DMS153 treated with DMSO at 0.1 percent for 48 hours (cell line): ENCODE results near the gene TNS3.

Experiments used
- DNase-seq: peaks from one replicate; lab custom pipeline; 2025; ENCODE audit not compliant: unreplicated experiment; lab: John Stamatoyannopoulos, UW

TNS3 gene

DNA sequence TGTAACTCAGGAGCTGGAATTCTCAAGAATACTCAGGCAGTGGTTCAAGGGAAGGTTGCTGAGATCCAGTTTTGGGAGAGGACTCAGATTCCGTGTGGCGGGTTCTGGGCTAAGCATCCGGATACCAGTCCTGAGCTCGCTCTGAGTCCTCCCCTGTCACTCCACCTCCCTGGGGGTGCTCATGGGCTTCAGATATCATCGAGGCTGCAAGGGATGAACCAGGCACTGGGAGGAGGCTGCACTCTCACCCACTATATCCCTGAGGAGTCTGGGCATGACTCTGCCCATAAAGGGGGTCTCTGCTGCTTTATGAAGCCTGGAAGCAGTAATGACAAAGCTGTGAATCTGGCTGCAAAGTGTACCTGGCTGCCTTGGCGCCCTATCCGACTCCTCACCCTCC lies 188.5 kb downstream of the TNS3 start:
- DNase-seq, result no peak

DNA sequence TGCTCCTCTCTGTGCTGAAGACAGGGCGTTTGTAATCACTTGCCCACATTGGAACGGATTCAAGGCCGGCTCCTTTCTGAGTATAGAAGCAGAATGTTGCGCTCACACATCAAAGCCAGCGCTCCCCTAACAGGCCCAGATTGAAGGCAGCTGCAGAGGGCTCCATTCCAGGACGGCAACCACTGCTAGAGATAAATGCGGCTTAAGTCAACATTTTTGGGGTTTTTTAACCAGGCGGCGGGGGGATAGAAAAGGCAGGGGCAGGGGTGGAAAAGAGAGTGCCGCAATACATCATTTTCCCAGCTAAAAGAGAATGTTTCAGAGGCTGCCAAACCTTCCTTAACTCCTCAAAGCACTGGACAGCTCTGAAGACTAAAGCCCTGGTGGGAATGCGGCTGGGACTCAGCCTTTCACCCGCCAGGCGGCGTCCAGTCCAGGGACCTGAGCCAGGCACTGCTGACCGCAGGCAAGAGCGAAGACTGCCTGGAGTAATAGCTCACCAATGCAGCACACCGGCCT lies 189.6 kb downstream of the TNS3 start:
- no peak for DNase-seq

DNA sequence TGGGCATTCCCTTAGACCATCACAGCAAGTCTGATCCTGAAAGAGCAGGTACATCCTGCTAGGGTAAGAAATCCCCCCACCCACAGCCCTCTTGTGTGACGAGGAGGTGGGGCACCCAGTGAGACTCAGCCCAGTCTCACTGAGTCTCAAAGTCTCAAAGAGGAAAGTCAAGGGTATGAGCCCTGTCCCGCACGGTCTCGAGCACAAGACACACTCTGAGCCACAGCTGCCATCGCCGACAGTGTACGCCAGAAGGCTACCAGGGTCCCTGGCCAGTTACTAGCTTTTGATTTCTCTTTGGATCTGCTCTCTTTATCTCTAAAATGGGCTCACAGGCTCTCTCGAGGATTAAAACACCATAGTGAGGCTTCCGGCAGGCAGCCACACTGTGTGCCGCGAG lies 190.2 kb downstream of the TNS3 start:
- DNase-seq, result no peak

DNA sequence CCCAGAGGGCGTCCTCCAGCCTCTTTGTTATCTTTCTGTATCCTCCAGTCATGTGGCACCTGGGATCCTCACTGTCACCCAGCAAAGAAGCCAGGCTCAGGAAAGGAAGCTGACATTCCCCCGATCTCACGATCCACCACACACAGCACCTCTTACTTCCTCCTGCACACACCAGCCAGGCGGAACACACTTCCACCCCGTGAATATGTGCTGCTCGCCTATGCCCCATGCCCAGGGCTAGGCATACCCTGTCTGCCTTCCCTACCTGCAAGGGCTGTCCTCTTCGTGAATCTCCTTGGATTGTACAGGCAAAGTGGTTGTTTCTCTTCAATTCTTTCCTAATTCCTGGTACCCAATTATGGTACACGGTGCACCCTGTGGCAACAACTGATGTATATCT lies 191.0 kb downstream of the TNS3 start:
- no peak for DNase-seq

DNA sequence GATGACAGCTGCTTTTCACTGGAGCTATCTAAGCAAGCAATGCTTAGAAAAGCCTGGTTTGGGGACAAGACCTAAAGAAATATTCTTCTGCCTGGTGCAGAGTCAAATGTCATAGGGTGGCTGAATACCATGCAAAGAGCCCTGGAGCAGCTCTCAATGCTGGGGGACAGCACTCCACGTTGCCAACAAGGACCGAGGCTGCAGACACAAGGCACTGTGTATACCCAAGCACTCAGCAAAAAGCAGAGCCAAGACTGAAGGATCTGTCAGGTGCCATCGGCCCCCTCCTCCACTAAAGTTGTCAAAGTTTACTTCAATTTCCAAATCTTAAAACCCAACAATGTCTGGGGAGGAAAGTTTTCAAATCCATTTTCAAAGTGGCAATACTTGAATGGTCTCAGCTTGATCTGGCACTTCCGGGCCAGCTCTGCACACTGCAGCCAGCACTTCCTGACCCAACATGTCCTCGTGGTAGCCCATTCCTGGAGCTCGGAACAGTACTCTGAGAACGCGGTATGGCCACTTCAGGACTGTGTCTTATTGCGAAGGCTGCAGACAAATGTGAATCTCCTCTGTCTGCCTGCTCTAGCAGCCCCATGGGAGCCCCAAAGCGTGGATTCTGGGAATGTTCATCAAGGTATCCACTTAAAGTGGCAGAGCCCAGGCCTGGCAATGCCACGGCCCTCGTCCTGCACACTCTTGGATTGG lies 191.8 kb downstream of the TNS3 start:
- no peak for DNase-seq

DNA sequence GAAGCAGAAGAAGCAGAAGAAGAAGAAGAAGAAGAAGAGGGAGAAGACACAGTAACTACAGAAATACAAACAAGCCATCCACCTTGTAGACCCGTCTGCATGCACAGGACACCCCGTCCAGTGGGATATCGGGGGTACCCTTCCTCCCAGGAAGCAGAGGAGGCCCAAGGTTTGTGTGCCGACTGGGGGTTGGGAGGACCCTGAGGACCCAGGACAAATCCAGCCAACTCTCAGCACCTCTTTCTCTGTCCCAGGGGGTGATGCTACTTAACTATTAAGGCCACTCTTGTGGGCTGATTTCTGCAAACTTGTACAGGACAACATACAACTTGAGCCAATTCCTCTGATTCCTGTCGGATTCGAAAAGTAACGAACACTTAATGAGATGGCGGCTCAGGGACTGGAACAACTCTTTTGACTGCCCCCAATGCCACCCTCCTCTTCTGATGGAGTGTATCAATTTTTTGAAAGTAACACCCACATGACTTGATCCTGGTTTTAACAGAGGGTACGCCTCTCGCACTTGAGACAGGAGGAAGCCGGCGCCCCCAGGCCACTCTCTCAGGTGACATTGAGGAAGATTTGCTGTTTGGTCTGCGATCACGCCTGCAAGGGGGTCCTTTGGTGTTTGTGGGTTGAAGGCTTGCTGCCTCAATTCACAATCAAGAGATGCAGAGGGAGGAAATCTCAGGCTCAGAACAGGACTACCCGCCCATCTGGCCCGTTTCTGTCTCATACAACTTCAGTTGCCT lies 192.6 kb downstream of the TNS3 start:
- no peak for DNase-seq

DNA sequence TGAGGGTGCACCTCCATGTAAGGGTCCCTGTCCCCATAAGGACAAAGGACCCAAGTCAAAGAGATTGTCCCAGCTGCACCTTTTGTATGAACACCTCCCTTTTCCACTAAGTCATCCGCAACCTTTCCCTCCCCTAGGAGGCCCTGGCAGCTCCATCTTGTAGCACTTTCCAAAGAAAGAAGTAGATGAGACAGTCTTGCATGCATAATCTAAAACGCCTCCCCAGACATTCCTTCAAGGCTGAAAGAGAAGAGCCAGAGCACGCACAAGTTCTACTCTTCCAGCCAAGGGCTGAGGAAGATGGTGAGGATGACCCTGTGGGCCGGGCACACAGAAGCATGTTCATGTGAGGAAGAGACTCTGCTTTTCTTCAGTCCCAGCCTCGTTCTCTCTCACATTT lies 194.4 kb downstream of the TNS3 start:
- no peak for DNase-seq

DNA sequence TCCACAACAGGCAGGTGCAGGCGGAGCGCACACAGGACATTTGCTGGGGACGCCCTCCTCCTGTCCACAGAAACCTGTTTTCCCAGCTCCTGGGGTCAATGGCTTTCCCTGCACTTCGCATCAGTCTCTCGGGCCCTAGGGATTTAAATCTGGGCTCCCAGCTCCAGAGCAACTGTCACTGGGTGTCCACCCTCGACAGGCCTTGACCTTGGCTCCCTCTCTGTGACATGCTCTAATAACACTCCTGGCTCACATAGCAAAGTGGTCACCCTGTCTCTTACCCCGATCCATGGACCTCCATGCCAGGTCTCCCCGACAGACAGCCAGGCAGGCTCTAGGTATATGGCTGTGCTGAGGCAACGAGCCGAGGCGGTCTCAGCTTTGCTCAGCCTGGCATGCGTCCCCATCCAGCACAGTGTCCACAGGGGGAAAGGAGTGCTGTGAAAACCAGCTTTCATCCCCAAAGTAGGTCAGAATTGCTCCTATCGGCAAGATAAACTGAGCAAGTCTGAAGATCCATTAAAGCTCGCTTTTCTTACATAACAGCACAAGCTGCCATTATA lies 195.6 kb downstream of the TNS3 start:
- DNase-seq, result no peak

DNA sequence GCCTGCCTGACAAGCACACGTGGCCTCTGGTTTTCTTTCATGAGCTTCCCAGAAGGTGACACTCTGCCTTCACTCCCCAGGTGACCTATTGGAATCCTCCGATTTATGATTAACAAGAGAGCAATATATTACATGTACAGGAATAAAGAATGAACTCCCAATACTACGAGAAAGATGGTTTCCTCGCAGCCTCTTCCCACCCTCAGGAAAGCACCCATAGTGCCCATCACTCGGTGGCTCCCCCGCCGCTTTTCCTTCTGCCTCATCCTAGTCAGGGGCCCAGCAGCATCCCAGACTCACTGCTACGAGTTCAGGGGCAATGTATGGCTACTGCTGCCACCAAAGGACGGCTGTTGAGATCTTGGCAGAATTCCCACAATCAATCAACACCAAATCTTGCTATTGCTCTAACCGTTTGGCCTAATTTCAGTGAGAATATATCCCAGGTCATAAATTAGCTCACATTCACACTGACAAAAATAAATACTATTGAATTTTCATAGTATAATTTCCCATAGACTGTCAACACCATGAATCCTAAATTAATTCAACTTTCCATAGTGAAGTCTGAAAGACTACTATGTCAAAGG lies 196.3 kb downstream of the TNS3 start:
- no peak for DNase-seq

DNA sequence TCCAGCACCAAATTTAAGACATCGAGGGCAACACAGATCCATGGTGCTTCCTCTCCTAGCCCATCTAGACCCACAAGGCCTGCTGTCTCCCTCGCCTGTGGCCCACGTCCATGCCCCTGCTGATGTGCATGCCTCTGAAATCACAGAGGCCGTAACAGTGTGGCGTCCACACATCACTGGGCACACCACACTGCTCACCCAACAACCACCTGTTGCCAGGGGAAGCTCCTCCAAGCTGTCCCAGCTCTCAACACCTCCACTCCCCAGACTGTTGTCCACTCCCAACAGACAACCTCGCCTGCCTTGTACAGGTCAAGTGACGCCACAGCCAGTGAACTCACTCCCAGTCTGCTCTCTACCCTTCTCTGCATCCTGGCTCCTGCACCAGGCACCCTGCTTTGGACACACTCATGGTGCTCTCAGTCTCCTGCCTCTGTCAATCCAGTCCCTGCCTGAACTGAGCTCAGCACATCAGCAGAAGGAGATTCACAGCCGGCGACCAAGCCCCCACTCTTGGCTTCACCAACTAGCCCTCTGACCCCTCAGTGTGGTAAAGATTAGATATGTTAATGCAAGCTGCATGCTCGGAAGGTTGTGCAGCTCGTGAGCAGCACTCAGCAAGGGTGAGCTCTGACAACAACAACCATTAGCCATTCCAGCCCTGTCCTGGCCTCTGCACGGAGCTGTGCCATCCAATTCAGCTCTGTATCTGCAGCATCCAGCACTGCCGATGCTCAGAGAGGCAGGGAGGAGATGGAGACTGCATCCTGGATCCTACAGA lies 197.0 kb downstream of the TNS3 start:
- no peak for DNase-seq

DNA sequence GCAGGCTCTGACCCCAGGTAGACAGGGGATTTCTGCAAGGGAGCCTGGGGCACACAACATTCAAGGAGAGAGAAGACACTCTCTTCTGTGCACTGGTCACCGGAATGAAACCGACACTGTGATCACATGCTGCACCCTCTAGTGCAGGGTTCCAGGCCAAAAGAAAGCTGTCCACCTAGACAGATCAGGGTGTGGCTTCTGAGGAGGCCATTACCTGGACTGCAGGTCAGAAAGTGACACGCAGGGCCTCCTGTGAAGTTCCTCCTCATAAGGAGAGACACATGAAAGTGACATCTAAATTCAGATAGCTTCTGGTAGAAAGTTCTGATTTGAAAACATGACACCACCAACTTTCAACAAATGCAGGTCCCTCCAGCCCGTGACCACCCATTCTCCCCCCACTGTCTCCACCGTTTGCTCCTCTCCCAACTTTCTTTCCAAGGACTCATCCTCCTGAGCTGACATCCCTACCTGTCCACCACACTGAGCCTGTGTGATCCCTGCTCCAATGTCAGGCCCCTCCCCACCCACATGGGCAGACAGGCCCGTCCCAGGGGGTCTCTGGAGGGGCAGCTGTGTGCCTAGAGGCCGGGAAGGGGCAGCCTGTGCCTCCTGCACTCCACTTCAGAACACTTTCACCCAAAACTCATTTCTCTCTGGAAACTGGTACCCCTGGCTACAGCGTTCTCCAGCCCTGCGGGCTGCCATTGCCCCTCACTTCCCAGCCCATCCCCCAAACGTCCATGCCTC lies 198.0 kb downstream of the TNS3 start:
- no peak for DNase-seq

DNA sequence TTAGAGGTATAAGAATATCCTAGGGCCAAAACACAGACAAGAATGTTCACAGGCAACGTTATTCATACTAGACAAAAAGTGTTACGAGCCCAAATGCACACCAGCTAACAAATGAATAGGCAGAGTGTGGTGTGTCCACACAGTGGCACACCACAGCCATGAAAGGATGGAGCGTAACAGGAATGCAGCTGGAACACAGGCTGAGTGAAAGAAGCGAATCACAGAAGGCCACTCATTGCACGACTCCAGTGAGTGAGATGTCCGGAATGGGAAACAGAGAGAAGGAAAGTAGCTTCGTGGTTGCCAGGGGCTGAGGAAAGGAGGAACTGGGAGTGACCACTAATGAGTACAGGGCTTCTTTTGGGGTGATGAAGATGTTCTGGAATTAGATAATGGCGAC lies 198.8 kb downstream of the TNS3 start:
- no peak for DNase-seq

DNA sequence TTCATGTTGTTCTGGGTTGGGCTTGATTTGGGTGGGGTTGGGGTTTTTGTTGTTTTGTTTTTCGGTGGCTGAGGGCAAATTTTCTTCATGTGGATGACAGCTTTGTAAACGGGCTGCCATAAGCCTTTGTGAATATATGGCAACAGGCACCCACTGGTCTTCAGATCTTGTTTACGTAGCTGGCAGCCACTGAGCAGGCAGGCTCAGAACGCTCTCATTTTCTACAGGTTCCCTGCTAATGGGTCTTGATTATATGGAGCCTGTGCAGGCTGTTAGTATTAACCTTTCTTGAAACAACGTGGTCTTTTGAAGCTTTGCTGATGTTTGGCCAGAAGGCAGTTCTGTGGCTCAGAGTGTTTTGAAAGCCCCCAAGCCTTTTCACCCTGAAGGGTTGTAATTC lies 199.7 kb downstream of the TNS3 start:
- no peak for DNase-seq

DNA sequence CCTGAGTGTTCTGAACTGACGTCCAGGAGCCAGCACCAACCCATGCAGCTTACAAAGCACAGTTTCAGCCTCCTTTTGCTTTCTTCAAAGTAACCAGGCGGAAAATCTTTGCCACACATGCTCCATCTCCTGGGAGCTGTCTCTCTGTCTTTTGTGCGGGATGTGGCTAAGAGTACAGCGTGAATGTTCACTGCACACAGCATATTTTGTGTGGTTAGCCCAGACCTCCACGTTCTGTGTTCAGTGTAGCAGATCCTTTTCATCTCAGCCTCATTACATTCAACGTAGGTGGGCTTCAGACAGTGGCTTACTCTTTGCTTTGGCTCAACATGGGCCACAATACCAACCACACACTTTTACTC lies 200.8 kb downstream of the TNS3 start:
- no peak for DNase-seq

DNA sequence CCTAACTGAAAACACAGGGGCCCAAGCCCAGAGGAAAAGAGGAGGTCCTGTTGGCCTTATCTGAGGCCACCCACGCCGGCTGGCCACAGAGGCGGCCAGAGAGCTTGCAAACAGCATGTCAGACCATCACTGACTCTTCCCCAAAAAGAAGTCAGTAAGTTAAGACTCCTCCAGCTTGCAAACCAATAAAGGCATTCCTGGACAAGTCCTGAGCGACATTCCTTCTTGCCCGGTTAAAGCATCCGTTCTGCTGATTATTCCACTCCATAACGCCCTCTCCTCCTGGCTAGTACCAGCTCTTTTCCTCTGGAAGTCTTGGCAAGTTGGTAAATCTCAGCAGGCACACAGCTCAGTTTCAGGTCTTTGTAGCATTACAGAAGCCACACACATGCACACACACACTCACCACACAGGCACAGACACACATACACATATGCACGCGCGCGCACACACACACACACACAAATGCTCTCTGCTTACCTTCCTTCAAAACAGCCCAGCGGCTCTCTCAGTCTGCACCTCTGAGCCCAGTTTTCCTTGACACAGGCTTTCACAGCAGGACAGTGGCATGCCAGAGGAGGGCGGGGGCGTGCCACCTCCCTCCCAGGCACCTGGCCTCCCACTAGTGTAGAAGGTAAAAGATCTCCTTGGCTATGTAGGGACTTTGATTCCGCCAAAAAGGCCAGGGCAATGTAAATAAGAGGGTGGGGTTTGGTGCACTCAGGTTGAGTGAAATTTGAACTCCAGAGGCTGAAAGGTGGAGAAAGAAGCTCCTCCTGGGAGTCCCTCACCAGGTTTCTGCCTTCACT lies 201.4 kb downstream of the TNS3 start:
- DNase-seq, result no peak

DNA sequence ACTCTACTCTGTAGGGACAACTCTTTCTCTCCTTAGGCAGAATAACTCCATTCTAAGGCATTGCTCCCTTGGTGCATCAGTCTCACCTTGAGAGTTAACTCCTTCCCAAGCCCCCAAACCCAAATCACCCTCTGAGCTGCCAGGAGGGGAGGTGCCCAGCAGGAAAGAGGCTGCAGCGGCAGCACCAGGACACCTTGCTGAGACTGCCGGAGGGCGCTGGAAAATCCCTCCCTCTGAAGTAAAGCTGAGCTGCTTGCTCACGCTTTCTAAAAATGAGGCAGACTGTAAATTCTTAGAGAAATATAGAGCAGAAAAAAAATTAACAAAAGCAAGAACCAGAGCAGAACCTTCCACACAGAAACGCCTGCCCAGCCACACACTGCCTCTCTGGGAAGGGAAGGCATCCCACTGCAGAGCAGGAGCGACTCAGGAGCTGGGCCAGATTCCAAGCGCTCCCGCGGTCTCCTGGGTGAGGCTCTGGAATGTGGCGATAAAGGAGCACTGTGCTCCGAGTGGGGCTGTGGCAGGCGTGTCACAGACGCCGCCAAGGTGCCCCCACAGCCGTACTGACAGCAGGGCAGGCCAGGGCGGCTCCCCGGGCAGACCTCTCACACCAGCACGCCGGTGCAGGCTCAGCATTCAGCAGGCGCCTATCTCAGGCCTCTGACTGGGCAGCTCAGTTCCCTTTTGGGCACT lies 202.1 kb downstream of the TNS3 start:
- no peak for DNase-seq

DNA sequence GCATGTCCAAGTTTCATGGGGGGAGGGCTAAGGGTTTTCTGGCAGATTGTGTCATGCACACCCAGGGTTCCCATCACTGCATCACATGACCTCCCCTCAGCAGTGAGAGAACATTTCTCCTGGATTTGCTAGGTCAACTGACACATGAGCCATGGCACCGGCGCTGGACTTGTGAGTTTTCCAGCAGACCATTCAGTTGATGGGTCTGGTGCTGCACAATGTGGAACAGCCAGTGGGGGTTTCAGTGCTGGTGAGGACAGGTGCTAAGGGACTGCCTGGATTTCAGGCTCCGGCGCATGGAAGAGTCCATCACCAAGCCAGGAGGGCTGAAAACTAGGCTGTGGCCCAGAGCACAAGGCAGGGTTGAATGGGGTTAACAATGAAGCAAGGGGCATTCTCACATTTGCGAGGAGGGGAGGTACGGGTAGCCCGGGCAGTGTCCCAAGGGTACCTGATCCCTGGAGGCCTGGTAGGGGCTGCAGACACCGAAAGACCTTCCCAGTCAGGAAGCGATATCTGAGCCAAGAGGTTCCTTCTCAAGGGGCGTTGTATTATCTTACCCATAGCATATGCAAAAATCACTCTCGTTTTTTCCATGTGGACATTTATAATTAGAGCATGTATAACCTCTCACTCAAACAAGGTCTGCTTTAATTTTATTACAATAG lies 203.0 kb downstream of the TNS3 start:
- DNase-seq, result no peak

DNA sequence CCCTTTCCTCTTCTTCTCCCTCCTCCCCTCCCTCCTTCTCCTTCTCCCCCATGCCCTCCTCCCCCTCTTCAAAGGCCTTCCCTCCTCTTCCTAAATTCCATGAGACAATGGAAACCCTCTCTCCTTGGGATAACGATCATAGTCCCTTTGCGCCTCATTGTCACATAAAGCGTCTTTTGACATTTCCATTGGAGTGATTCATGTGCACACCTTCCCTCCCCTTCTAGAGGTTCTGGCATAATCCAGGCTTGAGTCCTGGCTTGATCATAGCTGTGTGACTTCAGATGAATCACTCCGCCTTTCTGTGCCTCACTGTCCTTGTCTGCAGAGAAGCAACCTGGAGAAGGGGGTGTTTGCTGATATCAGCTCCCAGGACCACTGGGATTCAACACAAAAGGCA lies 204.2 kb downstream of the TNS3 start:
- DNase-seq, result no peak
